ENCODE data around the gene KRTAP12-2.

- no peak for TF ChIP-seq CTCF (IDR thresholded peaks at IDR 0.05)
- TF ChIP-seq POLR2A (IDR thresholded peaks at IDR 0.05): no peak
These were observed 2.0 kb downstream of the KRTAP12-2 start for GRCh38 chr21:44664691-44665090.
